Osteoblast (primary cell): ENCODE measurements around the gene TMEM170A. TPM values are rescaled to one million over a fixed set of nuclear protein-coding genes. Genes with fewer than 3 reads are reported as not detected.

Experiments
- DNase-seq: peaks from one replicate; pipeline ENCODE4 v3.0.0; 2011; ENCODE audit warnings: low spot score, mixed read lengths; ENCODE audit not compliant: insufficient read length; ENCODE audit errors: missing footprints
- H2AFZ ChIP-seq: 2 replicates; pipeline ENCODE4 v1.6.0; 2011; ENCODE audit warnings: mild to moderate bottlenecking, low read length
- H3K27ac ChIP-seq: 2 replicates; pipeline ENCODE4 v1.5.1; 2011; ENCODE audit warnings: mild to moderate bottlenecking, low read depth, low read length, moderate library complexity
- H3K27me3 ChIP-seq: 2 replicates; pipeline ENCODE4 v1.6.0; 2012; ENCODE audit warnings: mild to moderate bottlenecking, control low read depth, inconsistent platforms, low read length, moderate library complexity; ENCODE audit not compliant: insufficient read depth
- H3K36me3 ChIP-seq: 2 replicates; pipeline ENCODE4 v1.5.1; 2011; ENCODE audit warnings: mild to moderate bottlenecking, low read length, control low read depth, moderate library complexity; ENCODE audit not compliant: insufficient read depth
- H3K4me1 ChIP-seq: 2 replicates; pipeline ENCODE4 v1.5.1; 2011; ENCODE audit warnings: mild to moderate bottlenecking, low read length, control low read depth, moderate library complexity; ENCODE audit not compliant: insufficient read depth
- H3K4me2 ChIP-seq: 2 replicates; pipeline ENCODE4 v1.6.0; 2011; ENCODE audit warnings: mild to moderate bottlenecking, low read length; ENCODE audit not compliant: insufficient read depth
- H3K4me3 ChIP-seq: fragments of 200-600 bp; sonication (generic); 3 replicates; pipeline ENCODE4 v1.5.1; 2012; ENCODE audit warnings: mild to moderate bottlenecking, low read length, inconsistent platforms; ENCODE audit not compliant: insufficient read depth
- H3K79me2 ChIP-seq: 2 replicates; pipeline ENCODE4 v1.6.0; 2012; ENCODE audit warnings: mild to moderate bottlenecking, low read length, control low read depth, inconsistent platforms; ENCODE audit not compliant: insufficient read depth
- H3K9me3 ChIP-seq: 2 replicates; pipeline ENCODE4 v1.5.1; 2011; ENCODE audit warnings: low read depth, low read length, control low read depth
- H4K20me1 ChIP-seq: 2 replicates; pipeline ENCODE4 v1.6.0; 2012; ENCODE audit warnings: mild to moderate bottlenecking, low read length, control low read depth; ENCODE audit not compliant: insufficient read depth
- total RNA-seq: library from RNA; depleted of rRNA; stranded (reverse); fragments of >200 nt; gene quantifications from 2 replicates; pipeline ENCODE4 v1.2.3, GENCODE V29; 2012
- TF ChIP-seq, protein P1 (sequence below): IDR thresholded peaks from 2 replicates; pipeline ENCODE4 v1.5.1; 2011; ENCODE audit warnings: mild to moderate bottlenecking, low read depth, low read length, moderate library complexity; ENCODE audit errors: extremely low read depth

TMEM170A gene
- total RNA-seq, 1 donor = 11.6 TPM

DNA sequence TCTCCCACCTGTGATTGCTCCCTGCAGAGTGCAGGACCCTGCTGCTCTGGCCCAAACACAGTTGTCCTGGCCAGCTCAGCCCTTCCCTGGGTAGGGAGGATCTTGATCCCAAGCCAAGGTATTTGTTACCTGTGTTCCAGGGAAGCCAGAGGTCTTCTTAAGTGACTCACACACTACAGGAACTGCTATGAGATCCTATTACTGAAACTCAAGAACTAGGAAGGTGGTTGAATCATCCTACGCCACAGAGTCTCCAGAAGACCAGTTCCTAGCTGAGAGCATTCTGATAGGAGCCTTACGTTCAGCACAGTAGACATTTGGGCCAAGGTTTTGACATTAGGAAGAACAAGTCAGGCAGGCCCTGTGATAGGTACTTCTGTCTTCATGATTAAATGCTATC, 18.7 kb upstream of the TMEM170A start:
- Histone ChIP-seq H4K20me1 (no peaks in the 10 kb centered on the region), H3K27me3 (no peaks in the 10 kb centered on the region), H3K4me3 (no peak overlapping the region), H3K79me2 (no peaks in the 10 kb centered on the region), H3K4me2 (no peak overlapping the region), H3K4me1 (no peaks in the 10 kb centered on the region), H3K9me3 (no peaks in the 10 kb centered on the region), H2AFZ (no peak overlapping the region), H3K36me3 (no peaks in the 10 kb centered on the region), H3K27ac (no peak overlapping the region)
- TF ChIP-seq, protein P1, sequence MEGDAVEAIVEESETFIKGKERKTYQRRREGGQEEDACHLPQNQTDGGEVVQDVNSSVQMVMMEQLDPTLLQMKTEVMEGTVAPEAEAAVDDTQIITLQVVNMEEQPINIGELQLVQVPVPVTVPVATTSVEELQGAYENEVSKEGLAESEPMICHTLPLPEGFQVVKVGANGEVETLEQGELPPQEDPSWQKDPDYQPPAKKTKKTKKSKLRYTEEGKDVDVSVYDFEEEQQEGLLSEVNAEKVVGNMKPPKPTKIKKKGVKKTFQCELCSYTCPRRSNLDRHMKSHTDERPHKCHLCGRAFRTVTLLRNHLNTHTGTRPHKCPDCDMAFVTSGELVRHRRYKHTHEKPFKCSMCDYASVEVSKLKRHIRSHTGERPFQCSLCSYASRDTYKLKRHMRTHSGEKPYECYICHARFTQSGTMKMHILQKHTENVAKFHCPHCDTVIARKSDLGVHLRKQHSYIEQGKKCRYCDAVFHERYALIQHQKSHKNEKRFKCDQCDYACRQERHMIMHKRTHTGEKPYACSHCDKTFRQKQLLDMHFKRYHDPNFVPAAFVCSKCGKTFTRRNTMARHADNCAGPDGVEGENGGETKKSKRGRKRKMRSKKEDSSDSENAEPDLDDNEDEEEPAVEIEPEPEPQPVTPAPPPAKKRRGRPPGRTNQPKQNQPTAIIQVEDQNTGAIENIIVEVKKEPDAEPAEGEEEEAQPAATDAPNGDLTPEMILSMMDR = no peak
- DNase-seq = no peak

GRCh38 chr16:75482434-75483205, 18.1 kb upstream of the TMEM170A start:
- H3K79me2 ChIP-seq = no peaks in the 10 kb centered on the region
- no peak overlapping the region for H3K4me3 ChIP-seq
- H2AFZ ChIP-seq = no peak overlapping the region
- no peaks in the 10 kb centered on the region for H3K9me3 ChIP-seq
- H4K20me1 ChIP-seq = no peaks in the 10 kb centered on the region
- no peaks in the 10 kb centered on the region for H3K27me3 ChIP-seq
- no peak overlapping the region for H3K4me2 ChIP-seq
- H3K4me1 ChIP-seq = no peaks in the 10 kb centered on the region
- H3K27ac ChIP-seq = no peak overlapping the region
- no peaks in the 10 kb centered on the region for H3K36me3 ChIP-seq
- DNase-seq = no peak
- TF ChIP-seq, protein P1 = no peak

- Histone ChIP-seq H3K36me3 (no peaks in the 10 kb centered on the region), H3K9me3 (no peaks in the 10 kb centered on the region), H2AFZ (no peak overlapping the region), H4K20me1 (no peaks in the 10 kb centered on the region), H3K4me2 (no peak overlapping the region), H3K79me2 (no peaks in the 10 kb centered on the region), H3K27me3 (no peaks in the 10 kb centered on the region), H3K4me1 (no peaks in the 10 kb centered on the region), H3K27ac (no peak overlapping the region), H3K4me3 (no peak overlapping the region)
- no peak for DNase-seq
- TF ChIP-seq, protein P1 = no peak
Measured at GRCh38 chr16:75481475-75481874, 17.0 kb upstream of the TMEM170A start.

DNA sequence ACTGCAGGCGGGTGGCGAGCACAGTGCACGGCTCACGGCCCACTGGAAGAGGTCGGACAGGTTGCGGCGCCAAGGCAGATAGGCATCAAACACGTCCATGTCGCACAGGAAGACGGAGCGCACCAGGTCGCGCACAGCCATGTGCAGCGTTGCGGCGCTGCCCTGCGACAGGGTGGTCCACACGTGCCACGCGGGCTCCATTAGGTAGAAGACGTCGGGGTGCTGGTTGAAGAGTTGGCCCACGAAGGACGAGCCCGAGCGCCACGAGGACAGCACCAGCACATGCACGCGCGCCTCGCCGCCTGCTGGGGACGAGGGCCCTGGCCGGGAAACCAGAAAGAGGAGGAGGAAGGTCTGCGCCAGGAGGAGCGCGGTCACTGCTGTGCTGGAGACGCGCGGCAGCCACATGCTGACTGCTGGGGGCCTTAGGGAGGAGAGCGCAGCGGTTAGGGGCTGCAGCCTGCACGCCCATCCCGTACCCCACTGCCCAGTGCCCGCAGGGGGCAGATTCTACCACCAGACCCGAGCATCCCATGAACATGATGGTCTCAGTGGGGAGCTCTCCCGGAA, 15.0 kb upstream of the TMEM170A start:
- H3K4me1 ChIP-seq = no peaks in the 10 kb centered on the region
- no peak overlapping the region for H3K4me3 ChIP-seq
- no peaks in the 10 kb centered on the region for H3K27me3 ChIP-seq
- no peak overlapping the region for H3K4me2 ChIP-seq
- H2AFZ ChIP-seq = no peak overlapping the region
- H3K79me2 ChIP-seq = no peaks in the 10 kb centered on the region
- no peak overlapping the region for H3K27ac ChIP-seq
- H3K36me3 ChIP-seq = no peaks in the 10 kb centered on the region
- DNase-seq = no peak
- TF ChIP-seq, protein P1 = no peak
- no peaks in the 10 kb centered on the region for H3K9me3 ChIP-seq
- no peaks in the 10 kb centered on the region for H4K20me1 ChIP-seq
